GM19193 (cell line): Measurements from ENCODE around the gene MAPKAP1.

Experiments
- POLR2A ChIP-seq: IDR thresholded peaks from 4 replicates; pipeline ENCODE4 v1.6.1; 2011; ENCODE audit not compliant: insufficient read depth, insufficient read length; ENCODE audit errors: extremely low read depth

Gene MAPKAP1

DNA sequence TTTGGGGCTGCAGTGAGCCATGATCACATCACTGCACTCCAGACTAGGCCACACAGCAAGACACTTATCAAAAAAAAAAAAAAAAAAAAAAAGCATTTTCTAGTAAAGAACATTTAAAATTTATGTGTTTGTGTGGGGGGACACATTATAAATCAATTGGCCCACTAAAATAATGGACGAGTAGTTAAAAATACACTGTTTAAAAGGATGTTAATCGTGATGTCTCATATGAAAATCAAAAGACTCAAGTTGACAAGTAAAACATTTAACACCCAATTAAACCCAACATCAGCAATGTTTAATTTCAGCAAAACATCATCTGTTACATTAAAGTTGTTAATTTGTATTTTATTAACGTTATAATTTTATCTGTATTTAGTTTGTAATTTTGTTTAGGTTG is 152.3 kb downstream of the MAPKAP1 start:
- TF ChIP-seq POLR2A = no peak

- no peak for TF ChIP-seq POLR2A
Observed at GRCh38 chr9:125551781-125552180, 155.2 kb downstream of the MAPKAP1 start.

- TF ChIP-seq POLR2A = no peak
Observed at GRCh38 chr9:125549891-125550885, 156.8 kb downstream of the MAPKAP1 start.

- TF ChIP-seq POLR2A = no peak
Observed at GRCh38 chr9:125549465-125549871, 157.5 kb downstream of the MAPKAP1 start.

DNA sequence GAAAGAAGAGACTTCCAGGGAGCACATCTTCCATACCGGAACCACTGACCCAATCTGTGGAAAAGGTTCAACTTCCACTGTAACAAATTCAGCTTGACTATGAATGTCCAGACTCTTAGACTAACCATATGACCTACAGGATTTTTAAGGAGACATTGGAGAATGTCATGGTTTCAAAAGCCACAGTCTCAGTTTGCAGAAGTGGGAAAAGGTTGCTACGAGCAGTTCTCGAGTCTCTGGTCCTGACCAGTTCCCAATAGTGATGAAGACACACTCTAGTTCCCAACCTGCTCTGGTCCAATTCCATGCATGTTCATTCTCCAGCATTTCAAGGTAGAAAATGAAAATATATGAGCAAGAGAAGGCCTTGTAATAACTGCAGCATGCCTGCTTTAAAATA is 158.0 kb downstream of the MAPKAP1 start:
- TF ChIP-seq POLR2A = no peak

GRCh38 chr9:125548141-125548540 is 158.9 kb downstream of the MAPKAP1 start:
- TF ChIP-seq POLR2A = no peak

DNA sequence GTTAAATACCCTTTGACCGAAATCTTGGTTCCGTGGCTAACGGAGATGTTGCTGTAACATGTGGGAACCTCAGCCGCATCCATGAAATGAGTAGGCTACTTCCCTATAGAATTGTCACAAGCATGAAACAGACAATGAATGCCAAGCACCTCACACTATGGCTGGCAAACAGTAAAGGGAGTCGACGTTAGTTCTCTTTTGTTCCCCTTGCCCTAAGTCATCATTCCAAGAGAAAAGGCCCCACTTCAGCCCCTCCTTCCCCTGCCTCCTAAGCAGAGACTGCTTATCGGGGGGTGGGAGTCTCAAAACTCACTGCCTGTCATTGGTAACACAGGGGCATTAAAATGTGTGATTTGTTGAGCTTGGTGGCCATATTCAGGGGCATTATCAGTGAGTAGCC is 159.6 kb downstream of the MAPKAP1 start:
- TF ChIP-seq POLR2A = no peak

- TF ChIP-seq POLR2A = no peak
Observed at GRCh38 chr9:125545845-125546244, 161.2 kb downstream of the MAPKAP1 start.

DNA sequence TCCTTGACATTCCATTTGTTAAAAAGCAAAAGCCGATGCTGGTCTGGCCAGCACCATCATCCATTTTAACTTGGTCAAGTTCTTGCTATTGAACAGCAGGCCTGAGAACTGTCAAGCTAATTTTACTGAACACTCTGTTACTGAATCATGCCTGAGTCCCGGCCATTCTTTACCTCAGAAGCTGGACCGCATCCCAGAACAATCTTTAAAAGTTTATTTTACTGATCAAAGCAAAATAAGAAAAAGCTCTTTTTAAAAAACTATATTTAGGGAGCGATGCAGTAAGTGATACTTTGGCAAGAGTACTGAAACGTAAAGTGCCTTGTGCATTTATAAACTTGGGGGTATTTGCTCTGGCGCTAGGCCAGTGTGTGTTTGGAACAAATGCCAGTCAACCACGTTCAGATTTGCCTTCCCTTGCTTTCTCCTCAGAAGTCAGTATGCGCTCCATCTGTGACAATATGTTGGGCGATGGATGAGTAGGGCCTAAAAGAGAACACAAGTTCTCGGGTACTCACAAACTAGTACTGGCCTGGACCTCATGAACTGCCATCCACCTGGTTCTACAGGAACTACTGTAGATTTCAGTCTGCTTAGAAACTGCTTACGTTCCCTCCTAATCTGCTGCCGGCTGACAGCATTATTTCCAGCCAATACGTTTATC is 161.9 kb downstream of the MAPKAP1 start:
- no peak for TF ChIP-seq POLR2A

- no peak for TF ChIP-seq POLR2A
Observed at GRCh38 chr9:125544484-125544883, 162.5 kb downstream of the MAPKAP1 start.

DNA sequence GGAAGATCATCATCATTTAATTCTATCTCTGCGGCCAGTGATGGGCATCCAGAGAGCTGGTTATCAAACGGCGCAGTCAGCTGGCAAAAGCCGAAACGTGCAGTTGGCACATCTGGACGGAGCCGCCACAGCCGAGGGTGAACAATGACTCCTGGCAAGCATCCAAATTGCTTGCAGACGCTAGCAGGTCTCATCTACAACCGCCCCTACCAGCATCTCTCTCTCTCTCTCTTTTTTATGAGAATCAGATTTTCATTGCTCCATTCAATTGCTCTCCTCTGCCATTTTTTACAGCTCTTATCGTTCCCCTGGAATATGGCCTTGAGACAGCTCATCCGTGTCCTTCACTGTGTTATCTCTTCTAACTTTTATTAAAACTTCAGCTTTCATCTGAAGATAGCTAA is 165.2 kb downstream of the MAPKAP1 start:
- no peak for TF ChIP-seq POLR2A

DNA sequence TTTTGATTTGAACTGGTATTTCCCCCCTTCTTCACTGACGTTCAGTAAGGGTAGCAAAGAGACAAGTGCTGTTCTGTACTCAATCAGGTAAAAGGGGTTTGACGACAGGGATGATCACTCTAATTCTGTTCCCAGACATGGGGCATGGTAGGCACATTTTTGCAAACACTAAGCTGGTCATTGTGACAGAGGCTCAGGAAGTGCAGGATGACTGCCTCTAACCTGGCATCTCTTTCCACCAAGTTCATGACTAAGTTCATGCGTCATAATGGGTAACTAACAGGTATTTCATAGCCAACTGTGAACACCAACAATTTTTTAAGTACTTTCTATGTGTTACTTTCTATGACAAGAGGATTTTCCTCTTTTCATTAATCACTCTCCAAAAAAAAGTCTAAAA is 166.5 kb downstream of the MAPKAP1 start:
- TF ChIP-seq POLR2A = no peak

- no peak for TF ChIP-seq POLR2A
Observed at GRCh38 chr9:125538092-125538473, 168.9 kb downstream of the MAPKAP1 start.

- no peak for TF ChIP-seq POLR2A
Observed at GRCh38 chr9:125537442-125538091, 169.4 kb downstream of the MAPKAP1 start.

- no peak for TF ChIP-seq POLR2A
Observed at GRCh38 chr9:125536776-125537175, 170.2 kb downstream of the MAPKAP1 start.
